GM19397 (cell line): ENCODE measurements around the gene ZDHHC21.
"Not testable (repeated sequence)": the region's sequence is repeated elsewhere in the genome, so short reads cannot be mapped to it uniquely, and the experiment has no call there.

Experiments used
- ATAC-seq: cut with Tn5 transposase; IDR thresholded peaks from one replicate; pipeline ENCODE4 v1.9.1; 2021; ENCODE audit warnings: mild to moderate bottlenecking, moderate library complexity; ENCODE audit not compliant: unreplicated experiment

The ZDHHC21 gene

DNA sequence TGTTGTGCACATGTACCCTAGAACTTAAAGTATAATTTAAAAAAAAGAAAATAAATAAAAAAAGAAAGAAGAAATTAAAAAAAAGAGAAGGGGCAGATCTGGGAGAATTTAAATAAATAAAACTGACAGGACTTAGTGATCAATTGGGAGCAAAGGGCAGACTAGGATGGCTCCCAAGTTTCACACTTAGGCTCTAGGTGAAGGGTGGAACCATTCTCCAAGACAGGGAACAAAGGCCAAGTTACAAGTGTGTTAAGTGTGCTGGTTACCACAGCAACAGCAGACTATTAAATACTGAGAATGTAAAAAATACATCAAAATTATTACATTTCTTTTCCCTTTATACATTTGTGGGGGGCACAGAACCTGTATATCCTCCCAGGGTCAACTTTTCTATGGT is 7.1 kb downstream of the ZDHHC21 start:
- ATAC-seq = no peak

DNA sequence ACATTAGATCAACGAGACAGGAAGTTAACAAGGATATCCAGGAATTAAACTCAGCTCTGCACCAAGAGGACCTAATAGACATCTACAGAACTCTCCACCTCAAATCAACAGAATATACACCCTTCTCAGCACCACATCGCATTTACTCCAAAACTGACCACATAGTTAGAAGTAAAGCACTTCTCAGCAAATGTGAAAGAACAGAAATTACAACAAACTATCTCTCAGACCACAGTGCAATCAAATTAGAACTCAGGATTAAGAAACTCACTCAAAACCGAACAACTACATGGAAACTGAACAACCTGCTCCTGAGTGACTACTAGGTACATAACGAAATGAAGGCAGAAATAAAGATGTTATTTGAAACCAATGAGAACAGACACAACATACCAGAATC is 10.6 kb downstream of the ZDHHC21 start:
- ATAC-seq = not testable (repeated sequence)

DNA sequence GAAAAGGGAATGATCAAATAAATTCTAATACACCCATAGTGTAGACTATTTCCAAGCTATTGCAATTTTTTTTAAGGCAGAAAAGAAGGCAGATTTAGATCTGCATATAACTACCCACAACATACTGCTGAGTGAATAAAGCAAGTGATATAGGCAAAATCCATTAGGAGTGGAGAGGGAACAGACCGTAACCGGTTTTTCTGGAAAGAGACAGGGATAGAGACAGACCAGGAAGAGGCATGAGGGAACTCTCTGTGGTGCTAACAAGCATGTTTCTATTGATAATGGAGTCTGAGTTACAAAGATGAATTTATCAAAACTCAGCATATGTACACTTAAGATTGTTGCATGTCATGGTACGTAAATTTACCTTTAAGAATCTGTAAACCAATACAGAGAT is 14.5 kb downstream of the ZDHHC21 start:
- no peak for ATAC-seq

DNA sequence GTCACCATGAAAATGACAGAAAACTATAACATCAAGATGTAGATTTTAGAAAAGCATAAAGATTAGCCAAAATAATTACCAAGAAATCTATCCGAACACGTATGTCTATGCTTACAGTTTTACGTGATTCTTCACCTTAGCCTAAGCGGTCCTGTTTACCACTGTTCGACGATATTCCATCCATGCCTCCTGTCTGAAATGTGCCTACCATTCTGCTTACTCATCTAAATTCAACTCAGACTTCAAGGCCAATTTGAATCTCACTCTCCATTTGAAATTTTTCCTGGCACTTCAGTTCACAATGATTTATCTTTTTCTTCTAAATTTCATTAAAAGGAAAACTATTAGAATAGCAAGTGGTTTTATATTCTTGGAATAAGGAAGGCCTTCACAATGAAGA is 15.4 kb downstream of the ZDHHC21 start:
- no peak for ATAC-seq

DNA sequence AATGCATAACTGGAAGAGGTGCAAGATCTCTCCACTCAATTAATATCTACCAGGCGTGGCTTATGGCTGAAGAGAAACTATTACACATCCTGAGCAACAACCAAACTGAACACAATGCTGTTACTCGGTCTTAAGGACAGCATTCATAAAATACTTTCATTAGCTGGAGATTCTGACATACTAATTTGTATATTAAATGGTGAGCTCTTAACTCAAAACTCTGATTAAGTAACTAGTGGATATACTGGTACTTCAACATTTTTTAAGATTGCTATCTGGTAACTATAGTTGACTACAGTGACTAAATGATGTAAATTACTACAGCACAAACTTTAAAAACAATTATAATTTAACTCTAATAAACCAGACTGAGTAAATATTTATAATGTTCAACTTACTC is 15.8 kb downstream of the ZDHHC21 start:
- no peak for ATAC-seq

DNA sequence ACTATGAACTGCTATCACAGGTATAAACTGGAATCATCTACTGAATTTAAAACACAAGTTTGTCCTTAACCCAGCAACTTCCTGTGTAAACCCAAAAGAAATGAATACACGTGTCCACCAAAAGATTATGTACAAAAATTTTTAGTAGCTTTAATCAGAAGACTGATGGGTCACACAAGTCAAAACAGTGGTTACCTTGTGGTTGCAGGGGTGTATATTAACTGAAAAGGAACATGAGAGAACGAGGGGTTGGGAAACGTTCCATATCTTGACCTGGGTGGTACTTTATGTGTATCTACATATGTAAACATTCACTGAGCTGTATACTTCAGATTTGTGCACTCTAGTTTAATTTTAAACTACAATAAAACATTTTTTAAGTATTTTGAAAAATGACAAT is 18.6 kb downstream of the ZDHHC21 start:
- no peak for ATAC-seq

DNA sequence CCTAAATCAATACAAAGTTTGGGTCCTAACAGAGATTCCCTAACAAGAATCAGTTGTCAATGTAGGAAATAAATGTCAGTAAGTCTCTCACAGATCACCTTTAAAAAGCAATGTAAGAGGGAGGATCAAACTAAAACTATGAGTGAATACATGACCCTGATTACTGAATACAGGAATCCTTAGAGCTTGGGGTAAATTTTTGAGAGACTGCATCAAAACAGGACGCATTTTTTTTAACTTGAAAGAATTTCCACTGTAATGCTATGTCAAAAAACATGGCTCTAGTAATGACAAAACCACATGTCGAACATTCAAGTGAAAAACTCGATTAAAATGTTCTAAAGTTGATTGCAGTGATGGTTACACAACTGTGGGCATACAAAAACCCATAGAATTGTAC is 21.9 kb downstream of the ZDHHC21 start:
- no peak for ATAC-seq

DNA sequence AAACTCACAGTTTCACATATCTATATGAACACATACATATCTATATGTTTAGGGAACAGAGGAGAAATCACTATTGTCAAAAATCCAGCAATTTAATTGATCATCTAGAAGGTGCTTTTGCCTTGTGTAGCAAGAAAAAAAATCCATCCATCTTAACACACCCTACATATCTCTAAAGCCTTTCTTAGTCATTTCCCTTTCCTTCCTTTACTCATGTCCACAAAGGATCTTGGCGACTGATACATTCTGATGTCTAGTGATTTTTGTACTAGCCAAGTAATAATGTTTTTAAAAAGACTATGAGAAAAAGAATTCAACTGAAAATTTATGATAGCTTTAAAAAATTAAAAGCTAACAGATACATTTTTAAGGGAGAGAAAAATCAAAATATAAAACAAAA is 22.5 kb downstream of the ZDHHC21 start:
- no peak for ATAC-seq

DNA sequence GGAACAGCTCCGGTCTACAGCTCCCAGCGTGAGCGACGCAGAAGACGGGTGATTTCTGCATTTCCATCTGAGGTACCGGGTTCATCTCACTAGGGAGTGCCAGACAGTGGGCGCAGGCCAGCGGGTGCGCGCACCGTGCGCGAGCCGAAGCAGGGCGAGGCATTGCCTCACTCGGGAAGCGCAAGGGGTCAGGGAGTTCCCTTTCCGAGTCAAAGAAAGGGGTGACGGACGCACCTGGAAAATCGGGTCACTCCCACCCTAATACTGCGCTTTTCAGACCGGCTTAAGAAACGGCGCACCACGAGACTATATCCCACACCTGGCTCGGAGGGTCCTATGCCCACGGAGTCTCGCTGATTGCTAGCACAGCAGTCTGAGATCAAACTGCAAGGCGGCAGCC is 29.2 kb downstream of the ZDHHC21 start:
- not testable (repeated sequence) for ATAC-seq

DNA sequence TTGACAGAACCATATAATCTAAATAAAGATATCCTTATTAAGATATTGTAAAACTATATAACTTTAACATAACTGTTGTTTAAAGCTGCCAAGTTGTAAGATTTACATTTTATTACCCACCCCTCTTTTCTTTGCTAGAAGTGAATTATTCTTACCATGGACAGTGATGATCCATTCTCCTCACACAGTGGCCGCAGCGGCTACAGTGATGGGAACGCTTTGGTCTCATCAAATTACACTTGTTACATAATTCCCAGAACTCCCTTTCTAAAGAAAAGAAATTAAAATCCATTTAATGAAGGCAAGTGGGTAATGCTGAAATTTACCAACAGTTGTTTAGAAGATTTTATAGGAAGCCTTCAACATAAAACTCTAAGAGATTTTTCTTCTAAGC is 31.2 kb downstream of the ZDHHC21 start:
- ATAC-seq = no peak

DNA sequence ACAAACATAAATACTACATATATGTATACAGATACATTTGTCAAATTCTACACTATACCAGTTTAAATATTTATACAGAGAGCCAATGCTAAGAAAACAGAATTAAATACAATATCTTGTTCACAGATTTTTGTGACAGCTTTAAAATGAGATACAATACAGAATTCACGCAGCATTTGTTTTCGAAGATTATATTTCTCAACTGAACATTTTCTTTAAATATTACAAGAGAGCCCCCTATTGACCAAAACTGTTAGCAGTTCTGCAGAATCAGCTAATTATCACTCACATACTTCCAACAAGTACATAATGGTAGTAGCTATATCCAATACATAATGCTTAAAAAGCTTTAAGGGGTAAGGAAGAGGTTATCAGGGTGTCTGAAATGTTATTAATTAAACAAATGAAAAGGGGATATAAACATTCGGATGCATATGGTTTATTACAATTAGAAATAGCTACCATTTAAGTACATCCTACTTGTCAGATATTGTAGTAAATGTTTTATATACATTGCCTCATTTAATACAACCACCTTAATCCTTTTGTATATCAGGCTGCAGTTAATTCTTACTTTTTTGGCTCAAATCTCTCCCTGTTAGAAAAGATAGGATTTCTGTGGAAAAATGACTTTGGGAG is 31.7 kb downstream of the ZDHHC21 start:
- no peak for ATAC-seq

DNA sequence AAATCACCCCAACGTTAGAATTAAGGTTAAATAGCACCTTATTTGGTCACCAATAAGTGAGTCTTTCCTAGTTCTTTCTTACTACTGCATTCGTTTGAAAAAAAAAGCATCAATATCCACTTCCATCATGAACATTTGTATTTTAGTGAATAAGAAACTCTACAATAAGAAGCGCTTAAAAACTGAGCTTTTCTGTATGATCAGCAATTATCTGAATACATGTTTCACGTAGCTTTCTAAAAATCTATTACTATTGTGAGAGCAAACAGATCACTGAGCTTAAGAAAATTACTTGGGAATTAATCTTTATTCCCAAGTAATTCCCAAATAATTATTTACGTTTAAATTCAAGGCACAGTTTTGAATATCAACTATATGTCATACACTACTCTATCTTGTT is 32.5 kb downstream of the ZDHHC21 start:
- ATAC-seq = no peak

DNA sequence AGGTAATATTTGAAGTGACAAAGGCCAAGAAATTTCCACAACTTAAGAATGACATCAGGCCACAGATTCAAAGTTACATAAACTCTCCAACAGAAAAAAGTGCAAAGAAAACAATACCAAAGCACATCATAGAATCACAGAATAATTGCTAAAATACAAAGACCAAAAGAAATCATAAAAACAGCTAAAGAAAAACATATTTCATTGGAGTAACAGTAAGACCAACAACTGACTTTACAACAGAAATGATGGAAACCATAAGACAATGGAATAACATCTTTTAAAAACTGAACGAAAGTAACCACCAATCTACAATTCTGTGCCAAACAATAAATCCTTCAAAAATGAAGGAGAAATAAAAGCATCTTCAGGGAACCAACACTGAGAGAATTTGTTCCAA is 38.3 kb downstream of the ZDHHC21 start:
- ATAC-seq = no peak

DNA sequence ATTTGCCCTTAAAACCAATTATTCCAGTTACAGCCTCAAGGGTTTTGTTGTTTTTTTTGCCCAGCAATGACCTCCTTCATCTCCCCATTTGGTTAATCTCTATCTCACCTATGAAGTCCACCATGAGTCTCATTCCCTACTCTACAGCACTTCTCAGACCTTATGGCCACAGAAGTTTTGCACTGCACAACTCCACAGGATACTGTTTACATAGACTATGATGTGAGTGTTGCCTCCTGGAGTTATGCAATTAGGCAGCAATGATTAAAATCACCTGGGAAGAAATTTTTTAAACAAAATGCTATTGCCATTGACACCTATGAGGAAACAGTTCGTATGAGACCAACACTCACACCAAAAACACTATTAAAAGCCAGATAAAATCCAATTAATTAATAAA is 39.7 kb downstream of the ZDHHC21 start:
- ATAC-seq = no peak

DNA sequence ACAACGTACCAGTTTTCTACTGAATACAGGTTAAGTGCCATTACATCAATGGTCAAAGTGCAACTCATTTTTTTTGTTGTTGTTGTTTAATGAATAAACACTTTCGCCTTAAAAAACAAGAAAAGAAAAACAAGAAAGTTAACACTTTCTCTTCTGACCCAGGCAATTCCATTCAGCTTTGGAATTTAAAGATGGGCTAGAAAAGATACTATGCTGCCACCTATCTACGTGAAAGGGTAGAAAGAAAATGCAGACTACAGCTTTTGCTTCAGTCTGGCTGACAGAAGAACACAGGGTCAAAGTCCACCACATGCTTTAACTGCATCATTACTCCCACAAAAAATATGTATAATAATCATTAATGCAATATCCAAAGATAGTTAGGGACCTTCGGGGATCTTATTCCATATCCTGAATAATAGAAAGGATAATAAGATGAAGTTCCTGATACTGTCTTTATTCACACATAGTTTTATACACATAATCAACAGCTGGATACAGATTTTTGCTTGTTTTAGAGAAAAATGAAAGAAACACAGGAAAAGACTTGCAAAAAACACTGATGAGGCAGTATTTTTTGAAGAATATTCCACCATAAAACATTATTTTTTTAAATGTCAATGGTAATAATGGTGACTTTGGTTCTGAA is 40.4 kb downstream of the ZDHHC21 start:
- no peak for ATAC-seq

DNA sequence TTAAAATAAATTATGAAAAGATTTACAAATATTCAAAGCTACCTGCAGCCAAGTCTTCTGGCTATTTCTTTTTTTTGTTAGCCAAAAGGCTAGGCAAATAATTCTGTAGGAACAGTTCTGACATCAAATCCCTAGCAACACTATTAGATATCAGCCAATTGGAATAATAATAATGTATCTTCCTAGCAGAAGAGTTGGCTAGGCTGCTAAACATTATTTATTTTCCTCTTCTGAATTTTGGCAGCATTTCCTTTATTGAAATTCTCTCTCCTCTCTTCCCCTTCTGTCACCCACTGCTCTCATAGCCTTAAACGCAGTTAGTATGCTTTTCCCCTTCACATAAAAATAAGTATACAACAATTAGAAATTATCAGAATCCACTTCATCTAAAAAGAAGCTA is 42.6 kb downstream of the ZDHHC21 start:
- no peak for ATAC-seq

DNA sequence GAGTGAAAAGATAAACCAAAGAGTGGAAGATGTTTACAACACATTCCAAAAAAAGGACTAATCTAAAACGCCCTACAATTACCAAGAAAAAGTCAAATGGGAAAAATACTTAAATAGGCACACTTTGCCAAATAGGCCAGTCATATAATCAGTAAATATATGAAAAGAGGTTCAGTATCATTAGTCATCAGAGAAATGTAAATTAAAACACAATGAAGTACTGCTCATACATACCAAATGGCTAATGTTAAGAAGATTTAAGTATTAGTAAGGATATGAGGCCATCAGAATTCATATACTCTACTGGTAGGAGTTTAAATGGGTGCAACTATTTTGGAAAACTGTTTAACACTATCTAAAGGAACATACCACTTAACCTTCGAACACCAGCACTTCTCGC is 47.6 kb downstream of the ZDHHC21 start:
- ATAC-seq = no peak

DNA sequence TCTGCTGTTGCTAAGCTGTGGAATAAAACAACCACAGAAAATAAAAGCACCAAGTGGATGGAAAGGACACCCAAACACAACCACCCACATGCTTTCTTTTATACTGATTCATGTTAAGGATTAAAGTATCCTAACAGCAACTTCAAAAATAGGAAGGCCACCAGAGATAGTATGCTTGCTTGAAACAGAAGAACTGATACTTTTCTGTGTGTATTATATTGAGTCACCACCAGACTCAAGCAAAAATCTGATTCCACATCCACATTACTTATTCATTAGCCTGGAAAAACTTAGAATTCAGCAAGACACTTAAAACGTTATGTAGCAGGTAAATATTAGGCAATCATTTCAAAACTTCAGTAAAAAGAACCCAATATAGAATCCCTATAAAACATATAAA is 52.3 kb downstream of the ZDHHC21 start:
- no peak for ATAC-seq

DNA sequence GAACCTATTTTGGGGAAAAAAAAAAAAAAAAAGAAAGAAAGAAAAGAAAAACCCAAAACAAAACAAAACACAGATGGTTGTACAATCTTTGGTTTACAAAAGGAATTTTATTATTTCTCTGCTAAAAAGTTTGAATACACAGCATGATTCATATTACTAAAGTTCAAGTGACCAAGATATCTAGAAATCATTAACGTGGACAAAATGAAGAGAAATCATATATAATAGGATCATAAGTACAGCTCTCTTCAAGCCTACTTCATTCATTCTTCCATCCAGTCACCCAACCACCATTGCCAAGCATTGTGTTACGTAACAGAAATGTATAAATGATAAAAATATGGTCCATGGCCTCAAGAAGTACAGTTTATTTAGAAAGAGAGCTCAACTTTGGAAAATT is 52.9 kb downstream of the ZDHHC21 start:
- ATAC-seq = no peak

DNA sequence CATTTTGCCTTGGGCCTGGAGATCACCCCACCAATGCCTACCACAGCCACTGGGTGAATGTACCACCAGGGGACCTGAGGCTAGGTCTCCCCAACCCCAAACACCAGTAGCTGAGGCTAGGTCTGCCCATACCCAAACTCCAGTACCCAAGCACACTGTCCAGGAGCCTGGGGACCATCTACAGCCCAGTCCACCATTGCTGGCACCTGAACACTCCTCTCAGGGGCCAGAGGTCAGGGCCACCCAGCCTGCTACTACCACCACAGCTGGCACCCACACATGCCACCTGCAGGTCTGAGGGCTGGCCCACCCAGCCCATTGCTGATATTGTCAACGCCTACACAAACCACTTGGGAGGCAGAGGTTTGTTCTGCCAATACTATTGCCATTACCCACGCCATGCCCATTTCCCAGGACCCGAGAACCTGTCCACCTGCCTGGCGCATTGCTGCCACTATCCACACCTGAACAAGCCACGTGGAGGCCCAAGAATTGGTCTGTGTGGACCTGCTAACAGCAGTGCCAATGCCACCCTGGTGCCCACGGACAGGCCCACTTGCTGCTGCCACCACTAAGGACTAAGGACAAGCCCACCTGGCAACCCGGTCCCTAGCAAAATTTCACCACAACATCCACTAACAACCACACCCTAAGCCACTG is 59.2 kb downstream of the ZDHHC21 start:
- no peak for ATAC-seq

DNA sequence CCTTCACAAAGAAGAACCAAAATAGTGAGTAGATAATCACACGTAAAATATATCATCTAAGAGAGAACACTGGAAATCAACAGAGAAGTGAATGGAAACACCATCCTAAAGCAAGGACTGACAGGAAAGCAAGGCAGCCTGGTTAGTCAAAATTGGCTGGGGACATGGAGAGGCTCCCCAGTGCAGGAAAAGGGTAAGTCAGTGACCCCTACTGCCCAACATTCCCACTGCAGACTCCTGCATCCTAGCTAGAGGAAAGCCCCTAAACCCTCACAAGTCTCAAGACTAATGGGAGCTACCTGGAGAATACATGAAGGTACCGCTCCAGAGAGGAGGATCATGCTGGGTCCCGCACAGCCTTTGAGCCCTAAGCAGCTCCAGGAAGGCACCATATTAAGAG is 60.1 kb downstream of the ZDHHC21 start:
- ATAC-seq = no peak

DNA sequence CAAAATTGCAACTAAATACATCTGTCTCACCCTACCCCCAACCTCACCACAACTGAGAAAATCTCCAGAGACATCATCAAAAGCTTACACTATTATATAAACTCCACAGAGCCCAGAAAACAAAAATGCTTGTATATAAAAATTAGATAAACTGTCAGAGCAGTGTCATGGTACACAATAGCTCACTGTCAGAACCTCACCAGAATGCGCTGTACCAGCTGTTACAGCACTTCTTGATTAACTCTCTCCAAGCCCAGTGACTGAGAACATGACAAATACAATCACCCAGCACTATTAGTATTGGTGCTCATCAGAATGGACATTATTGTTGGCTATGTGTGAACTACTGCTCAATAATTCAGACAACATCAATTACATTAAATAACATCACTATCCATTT is 65.7 kb downstream of the ZDHHC21 start:
- no peak for ATAC-seq
